ENCODE results near the gene XXYLT1. TPM values are rescaled to one million over a fixed set of nuclear protein-coding genes. Genes with fewer than 3 reads are reported as not detected.

Gene XXYLT1
- total RNA-seq, 1 donor from 2014 or later = 10.5 TPM

GRCh38 chr3:195246581-195246995 is 24.4 kb downstream of the XXYLT1 start:
- DNase-seq (ENCODE audit: low read depth) (no peak), FAIRE-seq (no peak)
- Histone ChIP-seq H3K36me3 (ENCODE audit: control insufficient read depth, insufficient read depth, low read length) (peaks cover 1% of the 10 kb centered on the region), H3K27me3 (ENCODE audit: control insufficient read depth, insufficient read depth, low read length) (no peaks in the 10 kb centered on the region), H3K4me3 (ENCODE audit: low read depth, low read length) (no peak overlapping the region)
- no peak for TF ChIP-seq CTCF (IDR thresholded peaks at IDR 0.05; ENCODE audit: insufficient read depth, low read length, severe bottlenecking)

DNA sequence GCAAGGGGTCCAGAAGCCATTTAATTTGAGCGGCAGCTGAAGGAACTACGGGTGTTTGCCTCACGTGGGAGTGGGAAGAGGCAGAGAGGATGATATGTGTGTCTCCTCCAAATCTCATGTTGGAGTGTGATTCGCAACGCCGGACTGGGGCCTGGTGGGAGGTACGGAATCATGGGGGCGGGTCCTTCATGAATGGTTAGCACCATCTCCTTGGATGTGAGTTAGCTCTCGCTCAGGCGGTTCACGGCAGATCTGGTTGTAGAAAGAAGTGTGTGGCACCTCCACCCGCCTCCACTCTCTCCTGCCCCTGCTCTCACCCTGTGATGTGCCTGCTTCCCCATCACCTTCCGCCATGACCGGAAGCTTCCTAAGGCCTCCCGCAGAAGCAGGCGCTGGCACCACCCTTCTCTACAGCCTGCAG is 25.4 kb downstream of the XXYLT1 start:
- no peak for DNase-seq (ENCODE audit: low read depth)
- Histone ChIP-seq H3K4me3 (ENCODE audit: low read depth, low read length) (no peak overlapping the region), H3K27me3 (ENCODE audit: control insufficient read depth, insufficient read depth, low read length) (no peaks in the 10 kb centered on the region), H3K36me3 (ENCODE audit: control insufficient read depth, insufficient read depth, low read length) (peaks cover 1% of the 10 kb centered on the region)
- TF ChIP-seq CTCF (IDR thresholded peaks at IDR 0.05; ENCODE audit: insufficient read depth, low read length, severe bottlenecking) = no peak
- FAIRE-seq = no peak

DNA sequence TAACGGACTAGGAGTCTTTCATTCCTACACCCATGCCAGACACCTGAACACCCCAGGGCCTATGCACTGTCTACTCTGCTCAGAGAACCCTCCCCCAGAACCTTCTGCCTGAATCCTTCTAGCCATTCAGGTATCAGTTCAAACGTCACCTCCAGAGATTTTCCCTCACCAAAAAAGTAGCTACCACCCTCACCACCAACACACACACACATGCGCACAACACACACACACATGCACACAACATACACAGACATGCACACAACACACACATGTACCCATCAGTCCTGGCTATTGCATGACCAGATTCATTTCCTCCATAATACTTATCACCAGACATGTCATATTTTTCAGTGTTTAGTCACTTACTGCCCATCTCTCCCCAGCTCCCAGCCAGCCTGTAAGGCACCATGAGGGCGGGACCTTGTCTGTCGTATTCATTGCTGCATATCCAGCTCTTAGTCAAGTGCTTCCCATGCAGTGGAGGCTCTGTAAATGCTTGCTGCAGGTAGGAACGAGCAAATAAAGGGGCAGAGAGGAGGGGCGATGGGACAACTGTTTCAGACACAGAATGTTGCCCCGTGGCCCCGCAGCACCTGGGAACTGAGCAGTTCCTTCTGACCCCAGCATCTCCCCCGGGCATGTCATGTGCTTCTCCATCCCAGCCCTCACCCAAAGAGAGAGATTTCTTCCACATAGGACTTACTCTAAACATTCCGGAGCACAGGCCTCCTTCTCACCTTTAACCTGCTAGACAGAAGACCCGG is 29.2 kb downstream of the XXYLT1 start:
- no peak for DNase-seq (ENCODE audit: low read depth)
- no peaks in the 10 kb centered on the region for H3K27me3 ChIP-seq (ENCODE audit: control insufficient read depth, insufficient read depth, low read length)
- no peak overlapping the region for H3K4me3 ChIP-seq (ENCODE audit: low read depth, low read length)
- peak; percentile 73 for FAIRE-seq
- no peak for TF ChIP-seq CTCF (IDR thresholded peaks at IDR 0.05; ENCODE audit: insufficient read depth, low read length, severe bottlenecking)
- H3K36me3 ChIP-seq (ENCODE audit: control insufficient read depth, insufficient read depth, low read length) = no peaks in the 10 kb centered on the region

DNA sequence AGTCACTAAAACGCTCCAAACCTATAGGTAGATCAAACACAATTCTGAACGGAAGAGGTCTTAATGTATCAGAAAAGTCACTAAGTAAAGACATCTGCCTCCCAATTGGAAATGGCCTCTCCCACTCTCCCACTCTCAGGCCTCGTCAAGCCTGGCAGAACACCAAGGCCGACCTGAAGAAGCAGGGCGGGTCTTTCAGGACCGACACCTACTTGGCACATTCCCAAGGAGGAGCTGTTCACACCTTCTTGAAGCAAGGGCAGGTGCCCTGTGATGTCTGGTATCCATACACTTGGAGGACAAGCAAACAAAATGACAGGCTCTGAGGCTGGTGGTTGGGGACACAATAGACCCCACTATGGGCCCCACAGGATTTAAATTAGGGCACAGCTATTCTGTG is 30.0 kb downstream of the XXYLT1 start:
- Histone ChIP-seq H3K27me3 (ENCODE audit: control insufficient read depth, insufficient read depth, low read length) (no peaks in the 10 kb centered on the region), H3K36me3 (ENCODE audit: control insufficient read depth, insufficient read depth, low read length) (no peaks in the 10 kb centered on the region), H3K4me3 (ENCODE audit: low read depth, low read length) (no peak overlapping the region)
- FAIRE-seq = no peak
- DNase-seq (ENCODE audit: low read depth) = peak; percentile 21
- no peak for TF ChIP-seq CTCF (IDR thresholded peaks at IDR 0.05; ENCODE audit: insufficient read depth, low read length, severe bottlenecking)

- Histone ChIP-seq H3K4me3 (ENCODE audit: low read depth, low read length) (no peak overlapping the region), H3K27me3 (ENCODE audit: control insufficient read depth, insufficient read depth, low read length) (no peaks in the 10 kb centered on the region), H3K36me3 (ENCODE audit: control insufficient read depth, insufficient read depth, low read length) (no peaks in the 10 kb centered on the region)
- no peak for DNase-seq (ENCODE audit: low read depth)
- no peak for TF ChIP-seq CTCF (IDR thresholded peaks at IDR 0.05; ENCODE audit: insufficient read depth, low read length, severe bottlenecking)
- FAIRE-seq = no peak
Measured at GRCh38 chr3:195240171-195240701, 30.7 kb downstream of the XXYLT1 start.
